SKM-1 (cell line): ENCODE data around the gene CD200R1L.
A peak's percentile ranks its signal among the peaks of the same experiment; 100 is the strongest.

Experiments
- DNase-seq: peaks from one replicate; lab custom pipeline; 2025; ENCODE audit not compliant: unreplicated experiment; lab: John Stamatoyannopoulos, UW

Gene CD200R1L

GRCh38 chr3:112793326-112794081, 53.2 kb downstream of the CD200R1L start:
- no peak for DNase-seq

- DNase-seq: no peak
Measured at GRCh38 chr3:112791736-112792135, 54.9 kb downstream of the CD200R1L start.

GRCh38 chr3:112789787-112790186, 56.9 kb downstream of the CD200R1L start:
- DNase-seq: no peak

- DNase-seq: no peak
Measured at GRCh38 chr3:112786881-112787579, 59.6 kb downstream of the CD200R1L start.

GRCh38 chr3:112786002-112786590, 60.6 kb downstream of the CD200R1L start:
- DNase-seq: no peak

GRCh38 chr3:112785321-112786001, 61.2 kb downstream of the CD200R1L start:
- no peak for DNase-seq

- DNase-seq: peak; percentile 29
Measured at GRCh38 chr3:112782491-112782890, 64.2 kb downstream of the CD200R1L start.

- DNase-seq: no peak
Measured at GRCh38 chr3:112781599-112781998, 65.1 kb downstream of the CD200R1L start.

GRCh38 chr3:112779558-112780480, 66.8 kb downstream of the CD200R1L start:
- no peak for DNase-seq

- DNase-seq: no peak
Measured at GRCh38 chr3:112779011-112779410, 67.7 kb downstream of the CD200R1L start.

- DNase-seq: no peak
Measured at GRCh38 chr3:112778353-112778948, 68.2 kb downstream of the CD200R1L start.

- no peak for DNase-seq
Measured at GRCh38 chr3:112777811-112778210, 68.9 kb downstream of the CD200R1L start.

- DNase-seq: no peak
Measured at GRCh38 chr3:112776836-112777235, 69.8 kb downstream of the CD200R1L start.

GRCh38 chr3:112776000-112776399, 70.7 kb downstream of the CD200R1L start:
- DNase-seq: no peak

- DNase-seq: no peak
Measured at GRCh38 chr3:112775011-112775742, 71.5 kb downstream of the CD200R1L start.

GRCh38 chr3:112774293-112774926, 72.3 kb downstream of the CD200R1L start:
- DNase-seq: no peak

GRCh38 chr3:112773864-112774263, 72.8 kb downstream of the CD200R1L start:
- DNase-seq: no peak

- no peak for DNase-seq
Measured at GRCh38 chr3:112770951-112771350, 75.7 kb downstream of the CD200R1L start.
